GM21423 (cell line): ENCODE data around the gene SERBP1.

Source experiments
- ATAC-seq: cut with Tn5 transposase; IDR thresholded peaks from one replicate; pipeline ENCODE4 v1.9.1; 2021; ENCODE audit warnings: mild to moderate bottlenecking, moderate library complexity; ENCODE audit not compliant: unreplicated experiment

SERBP1 gene

GRCh38 chr1:67371043-67371442, 59.2 kb downstream of the SERBP1 start:
- ATAC-seq, result no peak

DNA sequence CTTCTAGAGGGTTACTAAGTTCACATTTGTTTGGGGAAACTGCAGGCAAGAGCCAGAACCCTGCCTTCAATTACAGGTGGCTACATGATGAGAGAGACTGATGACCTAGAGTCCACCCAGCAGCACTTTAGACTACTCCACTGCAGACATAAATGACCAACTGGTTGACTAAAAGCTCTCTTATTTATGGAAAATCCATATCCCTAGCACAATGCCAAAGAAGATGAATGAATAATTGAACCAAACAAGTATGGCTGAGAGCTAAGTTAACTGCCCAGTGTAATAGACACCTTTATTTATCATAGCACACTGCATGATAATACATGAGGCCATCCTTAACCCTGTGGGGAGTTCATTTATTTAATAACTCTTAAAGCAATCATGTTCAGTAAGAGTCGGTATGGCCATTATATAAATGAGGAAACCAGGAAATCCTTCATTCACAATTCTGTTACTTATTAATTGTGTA, 62.1 kb downstream of the SERBP1 start:
- ATAC-seq, result no peak

DNA sequence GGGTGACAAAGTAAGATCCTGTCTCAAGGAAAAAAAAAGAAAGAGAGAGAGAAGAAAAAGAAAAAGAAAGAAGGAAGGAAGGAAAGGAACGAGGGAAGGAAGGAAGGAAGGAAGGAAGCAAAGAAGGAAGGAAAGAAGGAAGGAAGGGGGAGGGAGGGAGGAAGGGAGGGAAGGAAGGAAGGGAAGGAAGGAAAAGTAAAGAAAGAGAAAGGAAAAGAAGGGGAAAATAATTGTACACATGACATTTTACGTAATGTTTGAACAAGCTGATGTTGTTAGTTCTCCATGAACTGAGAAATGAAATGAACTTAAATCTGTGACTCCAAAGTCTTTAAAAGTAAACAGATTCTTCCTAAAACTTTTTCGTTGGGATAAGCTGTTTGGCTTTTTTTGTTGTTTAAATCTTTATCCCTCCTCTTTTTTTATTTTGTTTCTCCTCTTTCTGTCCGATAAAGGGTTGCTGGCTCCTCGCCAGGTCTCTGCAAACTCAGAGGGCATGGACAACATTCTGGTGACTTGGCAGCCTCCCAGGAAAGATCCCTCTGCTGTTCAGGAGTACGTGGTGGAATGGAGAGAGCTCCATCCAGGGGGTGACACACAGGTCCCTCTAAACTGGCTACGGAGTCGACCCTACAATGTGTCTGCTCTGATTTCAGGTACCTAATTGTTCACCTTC, 62.7 kb downstream of the SERBP1 start:
- ATAC-seq, result no peak

DNA sequence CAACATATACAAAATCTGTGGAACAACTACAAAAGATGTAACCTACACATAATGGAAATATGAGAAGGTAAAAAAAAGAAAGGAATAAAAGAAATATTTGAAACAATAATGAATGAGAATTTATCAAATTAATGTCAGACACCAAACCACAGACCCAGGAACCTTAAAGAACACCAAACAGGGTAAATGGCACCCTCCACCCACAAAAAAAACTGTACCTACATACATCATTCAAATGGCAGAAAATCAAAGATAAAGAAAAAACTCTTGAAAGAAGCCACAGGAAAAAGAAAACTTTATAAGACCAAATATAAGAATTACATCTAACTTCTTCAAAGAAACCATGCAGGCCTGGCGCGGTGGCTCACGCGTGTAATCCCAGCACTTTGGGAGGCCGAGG, 68.6 kb downstream of the SERBP1 start:
- no peak for ATAC-seq

DNA sequence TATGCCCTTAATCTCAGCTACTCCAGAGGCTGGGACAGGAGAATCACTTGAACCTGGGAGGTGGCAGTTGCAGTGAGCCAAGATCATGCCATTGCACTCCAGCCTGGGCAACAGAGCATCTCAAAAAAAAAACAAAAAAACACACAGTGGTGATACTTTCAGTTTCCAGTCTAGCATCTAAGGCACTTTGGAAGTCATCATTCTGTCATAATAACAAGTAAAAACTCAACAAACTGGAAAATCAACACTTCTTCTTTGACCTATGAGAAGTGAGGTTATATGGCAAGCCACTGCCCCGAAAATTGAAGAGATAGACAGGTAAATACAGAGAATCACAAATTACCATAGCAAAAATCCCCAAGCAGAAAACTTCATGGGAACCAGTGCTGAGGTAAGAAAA, 70.6 kb downstream of the SERBP1 start:
- ATAC-seq, result no peak
